Stimulated activated CD8-positive, alpha-beta memory T cell treated with anti-CD3 and anti-CD28 coated beads, Interleukin-15, amount 100 ng/mL, for 24 hours (primary cell): ENCODE data around the gene ETS1.

Experiments used
- DNase-seq: peaks from one replicate; pipeline ENCODE4 v3.0.0-alpha.2; 2020; ENCODE audit warnings: low read depth

The ETS1 gene

DNA sequence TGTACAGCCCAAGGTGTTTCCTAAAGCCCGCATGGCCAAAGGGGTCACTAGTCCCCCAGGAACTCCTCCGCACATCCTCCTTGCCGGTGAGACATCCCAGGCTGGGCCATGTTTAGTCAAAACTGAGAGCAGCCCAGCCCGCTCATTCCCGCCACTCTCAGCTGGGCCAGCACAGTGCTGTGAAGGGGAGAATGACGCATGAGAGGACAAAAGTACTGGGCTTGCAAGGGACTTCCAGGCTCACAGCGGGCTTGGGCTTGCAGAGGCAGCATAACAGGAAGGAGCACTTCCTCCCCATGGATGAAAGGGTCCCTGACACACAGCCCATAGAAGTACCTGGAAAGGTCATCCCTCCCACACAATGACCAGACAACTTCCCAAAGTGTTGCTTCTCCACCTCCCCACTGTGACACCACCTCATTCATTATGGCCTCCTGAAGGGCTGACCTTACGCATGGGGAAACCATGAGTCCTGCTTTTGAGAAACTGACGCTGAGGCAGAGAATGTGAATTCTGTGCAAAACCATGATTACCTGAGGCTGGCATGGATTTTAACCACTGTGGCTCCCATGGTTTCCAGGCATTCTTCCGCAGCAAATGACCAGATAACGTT, 19.1 kb downstream of the ETS1 start:
- DNase-seq = no peak

DNA sequence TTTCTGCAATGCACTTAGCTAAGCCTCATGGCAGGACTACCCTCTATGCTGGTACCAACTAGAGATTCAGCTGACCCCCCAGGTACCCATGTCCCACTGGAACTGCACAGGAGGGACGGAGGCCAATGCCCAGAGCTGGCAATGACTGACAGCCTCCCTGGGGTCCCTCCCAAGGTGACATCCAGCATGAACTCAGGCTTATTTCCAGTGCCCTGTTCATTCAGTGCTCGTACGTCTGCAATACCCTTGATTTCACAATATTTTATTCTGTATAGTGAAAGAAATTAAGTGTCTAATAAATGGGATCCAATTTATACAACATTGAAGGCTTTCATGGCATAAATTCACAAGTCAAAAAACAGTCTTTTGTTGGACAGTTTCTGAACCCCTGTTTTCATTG, 20.2 kb downstream of the ETS1 start:
- no peak for DNase-seq

DNA sequence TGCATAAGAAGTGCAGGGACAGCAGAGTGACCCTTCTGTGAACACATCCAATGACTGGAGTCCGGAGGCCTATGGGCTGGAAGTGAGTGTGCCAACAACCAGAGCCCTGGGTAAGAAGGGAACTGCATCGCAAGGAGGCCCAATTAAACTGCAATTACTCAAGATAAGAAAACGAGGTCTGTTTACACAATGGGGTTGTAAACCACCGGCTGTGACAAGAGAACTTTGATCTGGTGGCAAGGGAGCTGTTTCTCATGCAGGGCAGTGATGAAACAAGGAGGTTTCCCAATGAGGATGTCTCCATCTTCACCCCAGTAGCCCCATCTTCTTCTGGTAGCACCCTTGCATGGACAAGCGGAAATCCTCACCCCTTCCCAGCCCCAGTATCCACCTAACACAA, 21.5 kb downstream of the ETS1 start:
- DNase-seq = no peak

DNA sequence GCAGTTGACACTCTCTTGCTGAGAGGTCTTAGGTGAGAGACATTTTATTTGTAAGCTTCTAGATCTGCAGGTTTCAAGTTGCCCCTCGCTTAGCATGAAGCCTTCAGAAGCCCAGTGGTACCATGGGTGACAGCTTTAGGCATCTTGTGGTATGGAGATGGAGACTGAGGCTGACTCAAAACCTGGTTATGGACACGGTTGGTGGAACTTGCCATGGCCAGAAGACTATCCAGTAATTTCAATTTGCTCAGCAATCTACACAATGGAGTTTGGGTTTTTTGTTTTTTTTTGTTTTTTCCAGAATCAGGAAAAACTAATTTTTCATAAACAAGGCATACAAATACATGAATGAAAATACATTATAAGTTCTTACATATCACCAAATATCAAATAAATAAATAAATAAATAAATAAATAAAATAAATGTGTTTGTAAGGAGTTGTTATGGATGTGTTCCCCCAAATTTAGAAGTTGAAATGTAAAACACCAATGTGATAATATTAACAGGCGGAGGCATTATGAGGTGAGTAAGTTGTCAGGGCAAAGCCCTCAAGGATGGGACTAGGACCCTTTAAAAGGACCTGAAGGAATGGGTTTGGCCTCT, 22.6 kb downstream of the ETS1 start:
- DNase-seq = no peak

GRCh38 chr11:128563942-128564641, 23.3 kb downstream of the ETS1 start:
- DNase-seq = no peak

DNA sequence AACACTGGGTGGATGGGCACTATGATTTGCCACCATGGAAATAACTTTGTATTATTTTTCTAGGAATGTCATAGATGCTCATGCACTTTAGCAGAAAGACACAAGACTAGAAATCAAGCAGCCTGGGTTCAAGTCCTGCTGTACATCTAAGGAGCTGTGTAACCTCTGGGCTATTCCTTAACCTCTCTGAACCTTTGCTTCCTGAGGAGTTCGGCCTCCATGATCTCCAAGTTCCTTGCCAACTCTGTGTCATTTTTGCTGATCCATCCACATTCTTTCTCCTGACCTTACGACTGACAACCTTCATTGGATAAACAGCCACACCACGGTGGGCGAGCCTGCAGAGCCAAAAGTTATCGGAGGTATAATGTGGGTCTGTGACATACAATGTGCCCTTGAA, 24.1 kb downstream of the ETS1 start:
- DNase-seq = no peak

GRCh38 chr11:128559496-128560103, 27.8 kb downstream of the ETS1 start:
- DNase-seq = no peak

- no peak for DNase-seq
Observed at GRCh38 chr11:128555606-128556005, 31.8 kb downstream of the ETS1 start.

DNA sequence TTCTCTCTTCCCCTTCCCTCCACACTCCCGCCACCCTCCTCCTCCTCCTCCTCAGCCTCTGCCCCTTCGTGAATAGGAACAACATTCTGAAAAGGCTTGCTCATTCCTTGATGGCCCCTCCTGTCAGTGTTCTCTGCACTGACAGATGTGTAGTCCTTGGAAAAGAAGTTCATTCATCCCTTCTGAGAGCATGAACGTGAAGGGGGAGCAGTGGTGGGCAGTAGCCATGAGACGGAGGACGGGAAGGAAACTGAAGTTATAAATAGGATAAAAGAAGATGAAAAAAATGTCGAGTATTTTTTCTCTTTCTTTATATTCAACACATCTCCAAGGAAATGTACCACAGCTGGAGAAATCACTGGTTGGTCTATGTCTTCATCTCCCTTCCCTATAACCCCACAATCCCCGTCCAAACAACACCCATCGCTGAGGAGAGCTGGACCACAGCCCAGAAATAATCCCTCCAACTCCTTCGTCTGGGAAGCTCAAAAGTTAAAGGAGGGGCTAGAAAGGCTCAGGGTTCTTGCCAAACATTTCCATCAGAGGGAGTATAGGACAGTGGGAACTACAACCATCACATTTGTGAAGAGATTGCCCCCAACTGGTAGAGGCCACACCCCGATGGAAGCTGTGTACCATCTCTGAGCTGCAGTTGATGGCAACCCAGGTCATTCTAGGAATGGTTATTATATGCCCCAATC, 33.5 kb downstream of the ETS1 start:
- DNase-seq = no peak

- no peak for DNase-seq
Observed at GRCh38 chr11:128552783-128553661, 34.3 kb downstream of the ETS1 start.

DNA sequence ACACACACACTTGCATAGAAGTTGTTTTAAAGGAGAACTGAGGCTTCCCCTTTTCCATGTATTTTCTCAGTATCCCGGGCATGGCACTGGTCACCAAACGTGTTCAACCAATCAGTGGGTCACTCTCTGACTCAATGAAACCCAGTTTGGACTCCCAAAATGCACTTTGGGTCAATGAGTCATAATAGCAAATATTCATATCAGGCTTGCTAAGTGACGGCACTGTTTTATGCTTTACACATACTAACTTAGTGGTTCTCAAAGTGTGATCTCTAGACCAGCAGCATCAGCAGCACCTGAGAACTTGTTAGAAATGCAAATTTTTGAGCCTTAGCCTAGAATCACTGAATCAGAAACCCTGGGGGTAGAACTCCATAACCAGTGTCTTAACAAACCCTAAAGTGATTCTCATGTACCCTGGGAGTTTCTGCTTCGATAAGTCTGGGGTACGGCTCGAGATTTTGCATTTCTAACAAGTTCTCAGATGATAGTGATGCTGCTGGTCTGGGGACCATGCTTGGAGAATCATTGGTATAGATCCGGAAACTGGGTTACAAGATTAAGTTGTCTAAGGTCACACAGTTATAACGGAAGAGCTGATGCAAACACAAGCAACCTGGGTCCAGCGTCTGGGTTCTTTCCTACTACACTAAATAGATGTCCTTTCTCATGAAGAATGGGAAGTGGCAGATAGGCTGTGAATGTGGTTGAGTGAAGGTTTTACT, 35.6 kb downstream of the ETS1 start:
- no peak for DNase-seq

- no peak for DNase-seq
Observed at GRCh38 chr11:128551058-128551457, 36.3 kb downstream of the ETS1 start.

DNA sequence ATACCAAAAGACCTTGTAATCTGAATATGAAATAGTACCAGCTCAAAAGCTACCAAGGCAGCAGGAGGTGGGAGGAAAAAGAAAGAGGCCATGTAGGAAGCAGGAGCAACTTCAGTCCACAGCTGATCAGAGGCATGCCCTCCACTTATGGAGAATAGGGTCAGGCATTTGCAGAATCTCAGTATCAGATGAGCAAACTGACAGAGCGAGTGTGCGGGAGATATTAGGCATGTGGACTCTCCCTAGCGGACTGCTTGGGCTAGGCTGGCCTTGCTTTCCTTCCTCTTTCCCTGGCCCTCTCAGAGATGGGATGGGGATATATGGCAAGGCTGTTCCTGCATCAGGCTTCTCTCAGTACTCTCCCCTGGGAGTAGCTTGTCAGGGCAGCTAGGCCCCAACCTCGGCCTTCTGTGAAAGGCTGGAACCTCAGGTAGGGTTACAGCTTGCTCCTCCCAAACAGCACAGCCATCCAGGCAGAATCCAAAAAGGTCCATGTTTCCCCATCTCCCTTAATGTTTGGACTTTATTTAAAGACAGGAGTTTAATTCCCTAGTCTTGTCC, 37.0 kb downstream of the ETS1 start:
- no peak for DNase-seq

DNA sequence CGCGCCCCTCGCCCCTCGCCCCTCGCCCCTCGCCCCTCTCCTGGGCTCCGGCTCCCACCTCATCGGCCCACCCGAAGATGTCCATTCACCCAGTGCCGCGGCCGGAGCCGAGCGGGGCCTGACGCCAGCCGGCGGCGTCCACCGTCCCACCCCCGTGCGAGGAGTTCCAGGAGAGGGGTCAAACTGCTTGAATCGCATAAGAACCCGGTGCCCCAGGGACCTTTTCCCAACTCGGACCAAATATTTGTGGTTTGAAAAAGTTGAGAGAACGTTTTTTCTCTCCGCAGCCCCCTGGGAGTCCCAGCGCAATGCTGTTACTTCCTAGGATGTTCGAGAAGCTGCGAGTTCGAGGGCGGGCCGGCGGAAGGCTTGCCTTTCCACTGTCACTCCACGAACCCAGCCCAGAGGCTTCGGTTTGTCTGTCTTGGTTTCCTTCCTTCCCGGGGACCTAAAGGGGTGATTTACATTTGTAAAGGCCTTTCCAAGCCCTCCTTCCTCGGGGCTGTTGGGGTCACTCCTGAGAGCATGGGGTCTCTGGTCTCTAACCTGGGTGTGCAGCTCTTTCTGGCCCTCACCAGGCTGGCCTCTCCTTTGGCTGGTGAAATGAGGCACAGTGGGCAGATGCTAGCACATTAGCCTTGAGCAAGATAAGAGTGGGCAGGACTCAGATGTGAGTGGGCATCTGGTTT, 38.0 kb downstream of the ETS1 start:
- DNase-seq = no peak

GRCh38 chr11:128548649-128549255, 38.6 kb downstream of the ETS1 start:
- DNase-seq = no peak

- no peak for DNase-seq
Observed at GRCh38 chr11:128547946-128548648, 39.3 kb downstream of the ETS1 start.

DNA sequence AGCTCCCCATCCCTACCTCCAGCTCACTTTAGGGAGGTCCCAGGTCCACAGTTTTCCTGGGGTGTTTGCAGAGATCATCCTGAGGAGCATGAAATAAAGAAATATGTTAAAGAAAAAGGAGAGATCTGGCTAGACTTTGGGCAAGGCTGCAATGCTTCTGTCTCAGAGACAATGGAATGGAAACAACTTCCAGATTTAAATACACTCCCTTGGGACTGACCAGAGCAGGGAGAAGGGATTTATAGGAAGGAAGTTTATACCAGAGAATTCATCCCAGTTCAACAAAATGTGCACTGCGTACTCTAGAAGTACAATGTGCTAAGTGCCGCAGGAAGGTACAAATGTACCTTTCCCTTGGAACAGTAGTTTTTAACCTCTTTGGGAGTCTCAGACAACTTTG, 40.4 kb downstream of the ETS1 start:
- DNase-seq = no peak

- no peak for DNase-seq
Observed at GRCh38 chr11:128544471-128545051, 42.8 kb downstream of the ETS1 start.

- no peak for DNase-seq
Observed at GRCh38 chr11:128540469-128540868, 46.9 kb downstream of the ETS1 start.
